ENCODE measurements around the gene ADORA1. TPM values are rescaled to one million over a fixed set of nuclear protein-coding genes. Genes with fewer than 3 reads are reported as not detected.

Gene ADORA1
- total RNA-seq, 3 donors from 2014 or later (not counting 1 experiment from before 2014, with no cell fraction given), result not detected

DNA sequence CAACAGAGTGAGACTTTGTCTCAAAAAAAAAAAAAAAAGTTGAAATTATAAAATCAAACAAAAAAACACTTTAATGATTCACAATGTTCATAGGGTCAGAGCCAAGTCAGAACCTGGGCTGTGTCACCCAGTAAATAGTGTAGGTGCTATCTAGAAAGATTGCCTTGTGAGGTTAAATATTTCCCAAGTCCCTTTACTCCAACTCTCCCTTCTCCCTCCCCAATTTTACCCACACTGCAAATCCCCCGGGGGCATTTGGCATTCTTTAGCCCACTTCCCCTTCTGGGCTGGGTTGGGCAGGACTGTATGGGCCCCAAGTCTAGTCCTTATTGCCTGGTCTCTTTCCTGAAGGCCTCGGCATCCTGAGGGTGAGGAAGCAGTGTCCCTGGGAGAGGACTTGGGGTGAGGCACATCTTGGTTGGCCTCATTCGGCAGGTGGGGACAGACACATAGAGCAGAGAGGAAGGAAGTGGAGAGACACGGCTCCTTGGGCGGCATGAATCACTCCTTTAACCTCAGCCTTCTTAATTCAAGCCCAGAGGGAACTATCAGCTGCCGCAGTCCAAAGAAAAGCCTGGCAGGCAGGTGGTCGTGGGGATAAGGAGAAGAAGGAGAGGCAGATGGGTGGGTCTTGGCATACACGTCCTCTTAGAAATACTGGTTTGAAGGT lies 8.2 kb downstream of the ADORA1 start:
- ATAC-seq (no peak), DNase-seq (no peak)
- no peaks in the 10 kb centered on the region for H3K27me3 ChIP-seq (ENCODE audit: control insufficient read depth, insufficient read depth, low read length)
- peaks cover 8% of the 10 kb centered on the region for H3K4me1 ChIP-seq (ENCODE audit: control insufficient read depth, insufficient read depth, low read length)
- Mint-ChIP-seq H3K27me3 (ENCODE audit: low read depth in 2 of 2) (peaks cover 0 to 12% of the 10 kb centered on the region in 2 donors), H3K4me3 (no peak overlapping the region), H3K9me3 (no peaks in the 10 kb centered on the region), H3K27ac (no peak overlapping the region), H3K4me1 (peaks cover 5 to 10% of the 10 kb centered on the region in 2 donors), H3K36me3 (no peaks in the 10 kb centered on the region)
- H3K27ac ChIP-seq (ENCODE audit: low read length), result no peak overlapping the region
- no peaks in the 10 kb centered on the region for H3K36me3 ChIP-seq (ENCODE audit: control insufficient read depth, insufficient read depth, low read length)
- 0% methylated on average over 6 of the region's 8 CpGs for WGBS (ENCODE audit: insufficient coverage)
- no peak overlapping the region for H3K4me3 ChIP-seq (ENCODE audit: low read length)
- intact Hi-C loops (cut with micrococcal nuclease), result no loop called here
- TF ChIP-seq, protein P1, sequence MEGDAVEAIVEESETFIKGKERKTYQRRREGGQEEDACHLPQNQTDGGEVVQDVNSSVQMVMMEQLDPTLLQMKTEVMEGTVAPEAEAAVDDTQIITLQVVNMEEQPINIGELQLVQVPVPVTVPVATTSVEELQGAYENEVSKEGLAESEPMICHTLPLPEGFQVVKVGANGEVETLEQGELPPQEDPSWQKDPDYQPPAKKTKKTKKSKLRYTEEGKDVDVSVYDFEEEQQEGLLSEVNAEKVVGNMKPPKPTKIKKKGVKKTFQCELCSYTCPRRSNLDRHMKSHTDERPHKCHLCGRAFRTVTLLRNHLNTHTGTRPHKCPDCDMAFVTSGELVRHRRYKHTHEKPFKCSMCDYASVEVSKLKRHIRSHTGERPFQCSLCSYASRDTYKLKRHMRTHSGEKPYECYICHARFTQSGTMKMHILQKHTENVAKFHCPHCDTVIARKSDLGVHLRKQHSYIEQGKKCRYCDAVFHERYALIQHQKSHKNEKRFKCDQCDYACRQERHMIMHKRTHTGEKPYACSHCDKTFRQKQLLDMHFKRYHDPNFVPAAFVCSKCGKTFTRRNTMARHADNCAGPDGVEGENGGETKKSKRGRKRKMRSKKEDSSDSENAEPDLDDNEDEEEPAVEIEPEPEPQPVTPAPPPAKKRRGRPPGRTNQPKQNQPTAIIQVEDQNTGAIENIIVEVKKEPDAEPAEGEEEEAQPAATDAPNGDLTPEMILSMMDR (IDR thresholded peaks at IDR 0.05), result no peak
- H3K9me3 ChIP-seq (ENCODE audit: control insufficient read depth, insufficient read depth, low read length), result no peaks in the 10 kb centered on the region

DNA sequence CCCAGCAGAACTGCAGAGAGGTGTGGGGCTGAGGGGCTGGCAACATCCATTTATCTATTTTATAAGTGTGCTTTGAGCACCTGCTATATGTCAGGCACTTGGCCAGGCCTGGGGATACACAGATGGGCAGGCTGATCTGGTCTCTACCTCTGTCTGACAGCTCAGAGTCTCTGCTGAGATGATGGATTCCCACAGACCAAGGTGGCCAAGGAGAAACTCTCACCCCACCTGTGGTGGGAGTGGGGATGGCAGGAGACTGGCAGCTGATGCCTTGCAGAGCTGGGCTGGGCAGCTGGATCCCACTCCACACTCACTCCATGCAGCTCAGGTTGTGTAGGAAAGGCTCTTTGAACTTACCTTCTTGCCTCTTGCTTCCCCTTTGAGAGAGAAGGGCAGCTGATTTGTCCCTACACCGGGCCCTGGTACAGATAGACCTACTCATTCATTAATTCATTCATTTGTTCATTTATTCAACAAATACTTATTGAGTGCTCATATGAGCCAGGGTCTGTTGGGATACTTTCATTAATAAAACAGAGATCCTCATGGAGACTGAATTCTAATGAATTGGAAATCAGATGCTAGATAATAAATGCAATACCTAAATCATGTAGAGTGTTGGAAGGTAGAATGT lies 9.0 kb downstream of the ADORA1 start:
- no CpG with 5 or more reads among the region's 1 CpG for WGBS (ENCODE audit: insufficient coverage)
- Histone ChIP-seq H3K4me3 (ENCODE audit: low read length) (no peak overlapping the region), H3K4me1 (ENCODE audit: control insufficient read depth, insufficient read depth, low read length) (peaks cover 8% of the 10 kb centered on the region), H3K27ac (ENCODE audit: low read length) (no peak overlapping the region), H3K9me3 (ENCODE audit: control insufficient read depth, insufficient read depth, low read length) (no peaks in the 10 kb centered on the region), H3K36me3 (ENCODE audit: control insufficient read depth, insufficient read depth, low read length) (no peaks in the 10 kb centered on the region), H3K27me3 (ENCODE audit: control insufficient read depth, insufficient read depth, low read length) (no peaks in the 10 kb centered on the region)
- ATAC-seq (peak in 1 of 3 donors; percentile 18), DNase-seq (no peak)
- TF ChIP-seq, protein P1 (IDR thresholded peaks at IDR 0.05), result no peak
- no peak overlapping the region for H3K27ac Mint-ChIP-seq
- H3K4me3 Mint-ChIP-seq, result no peak overlapping the region
- no peaks in the 10 kb centered on the region for H3K9me3 Mint-ChIP-seq
- intact Hi-C loops (cut with micrococcal nuclease), result no loop called here
- H3K4me1 Mint-ChIP-seq, result peaks cover 5 to 10% of the 10 kb centered on the region in 2 donors
- peaks cover 0 to 12% of the 10 kb centered on the region in 2 donors for H3K27me3 Mint-ChIP-seq (ENCODE audit: low read depth in 2 of 2)
- H3K36me3 Mint-ChIP-seq, result no peaks in the 10 kb centered on the region

DNA sequence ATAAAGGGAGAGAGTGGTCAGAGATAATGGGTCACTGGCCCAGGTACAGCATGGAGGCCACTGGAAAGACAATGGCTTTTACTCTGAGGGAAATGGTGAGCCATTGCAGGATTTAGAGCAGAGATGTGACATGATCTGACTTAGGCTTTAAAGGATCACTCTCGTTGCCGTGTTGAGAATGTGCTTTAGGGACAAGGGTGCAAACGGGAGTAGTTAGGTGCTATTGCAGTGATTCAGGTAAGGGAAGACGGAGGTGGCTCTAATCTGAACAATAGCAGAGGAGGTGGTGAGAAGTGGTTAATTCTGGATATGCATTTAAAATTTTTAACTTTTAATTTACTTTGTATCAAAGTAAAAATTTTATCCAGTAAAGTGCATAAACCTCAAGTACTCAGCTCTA lies 9.8 kb downstream of the ADORA1 start:
- WGBS (ENCODE audit: insufficient coverage), result 94% methylated on average over 4 of the region's 4 CpGs
- H3K4me1 Mint-ChIP-seq, result peaks cover 5 to 10% of the 10 kb centered on the region in 2 donors
- TF ChIP-seq, protein P1 (IDR thresholded peaks at IDR 0.05), result no peak
- H3K36me3 Mint-ChIP-seq, result no peaks in the 10 kb centered on the region
- Histone ChIP-seq H3K36me3 (ENCODE audit: control insufficient read depth, insufficient read depth, low read length) (no peaks in the 10 kb centered on the region), H3K4me1 (ENCODE audit: control insufficient read depth, insufficient read depth, low read length) (peaks cover 8% of the 10 kb centered on the region), H3K4me3 (ENCODE audit: low read length) (no peak overlapping the region), H3K27me3 (ENCODE audit: control insufficient read depth, insufficient read depth, low read length) (no peaks in the 10 kb centered on the region), H3K27ac (ENCODE audit: low read length) (no peak overlapping the region), H3K9me3 (ENCODE audit: control insufficient read depth, insufficient read depth, low read length) (no peaks in the 10 kb centered on the region)
- peaks cover 0 to 15% of the 10 kb centered on the region in 2 donors for H3K27me3 Mint-ChIP-seq (ENCODE audit: low read depth in 2 of 2)
- no peak overlapping the region for H3K4me3 Mint-ChIP-seq
- intact Hi-C loops (cut with micrococcal nuclease), result no loop called here
- ATAC-seq, result no peak
- no peaks in the 10 kb centered on the region for H3K9me3 Mint-ChIP-seq
- H3K27ac Mint-ChIP-seq, result no peak overlapping the region
- DNase-seq, result no peak
